ENCODE results near the gene PRRX2. TPM values are rescaled to one million over a fixed set of nuclear protein-coding genes. Genes with fewer than 3 reads are reported as not detected.

Gene PRRX2
- total and polyA plus RNA-seq, 12 donors: 0.21 to 3.0 (median 0.45) TPM

GRCh38 chr9:129765764-129766317, 100.4 kb downstream of the PRRX2 start:
- DNase-seq (no peak), ATAC-seq (no peak)
- intact Hi-C loops (cut with DNase I): no loop called here
- no peak for TF ChIP-seq CTCF (IDR thresholded peaks at IDR 0.05)
- Histone ChIP-seq H3K36me3 (no peaks in the 10 kb centered on the region), H3K4me1 (peaks cover 0 to 23% (median 6%) of the 10 kb centered on the region in 9 donors), H3K27ac (no peak overlapping the region), H3K9me3 (no peaks in the 10 kb centered on the region), H3K4me3 (no peak overlapping the region), H3K27me3 (peaks cover 0 to 3% (median 0%) of the 10 kb centered on the region in 7 donors)
- WGBS, 2 donors: 93 to 94% methylated on average over 4 of the region's 4 CpGs

- H3K27me3 ChIP-seq: no peaks in the 10 kb centered on the region
- H3K4me1 ChIP-seq: peaks cover 0 to 10% (median 0%) of the 10 kb centered on the region in 9 donors
- WGBS, 2 donors: 92 to 97% methylated on average over 6 of the region's 6 CpGs
- no peaks in the 10 kb centered on the region for H3K9me3 ChIP-seq
- DNase-seq (no peak), ATAC-seq (no peak)
- no peak overlapping the region for H3K4me3 ChIP-seq
- TF ChIP-seq CTCF (IDR thresholded peaks at IDR 0.05): no peak
- no peaks in the 10 kb centered on the region for H3K36me3 ChIP-seq
- no peak overlapping the region for H3K27ac ChIP-seq
- intact Hi-C loops (cut with DNase I): no loop called here
Measured at GRCh38 chr9:129768486-129768885, 103.0 kb downstream of the PRRX2 start.

GRCh38 chr9:129769669-129770068, 104.2 kb downstream of the PRRX2 start:
- H3K27me3 ChIP-seq: no peaks in the 10 kb centered on the region
- H3K4me1 ChIP-seq: peaks cover 0 to 15% (median 0%) of the 10 kb centered on the region in 9 donors
- no peak for TF ChIP-seq CTCF (IDR thresholded peaks at IDR 0.05)
- no peaks in the 10 kb centered on the region for H3K36me3 ChIP-seq
- intact Hi-C loops (cut with DNase I): loop anchor here in 1 of 10 donors (10.0 kb wide), 1 partner anchor 635 kb away; no protein-coding TSS in a partner anchor
- ATAC-seq (no peak), DNase-seq (no peak)
- 84 to 85% methylated on average over 5 of the region's 5 CpGs for WGBS, 2 donors
- H3K27ac ChIP-seq: no peak overlapping the region
- no peaks in the 10 kb centered on the region for H3K9me3 ChIP-seq
- H3K4me3 ChIP-seq: no peak overlapping the region

DNA sequence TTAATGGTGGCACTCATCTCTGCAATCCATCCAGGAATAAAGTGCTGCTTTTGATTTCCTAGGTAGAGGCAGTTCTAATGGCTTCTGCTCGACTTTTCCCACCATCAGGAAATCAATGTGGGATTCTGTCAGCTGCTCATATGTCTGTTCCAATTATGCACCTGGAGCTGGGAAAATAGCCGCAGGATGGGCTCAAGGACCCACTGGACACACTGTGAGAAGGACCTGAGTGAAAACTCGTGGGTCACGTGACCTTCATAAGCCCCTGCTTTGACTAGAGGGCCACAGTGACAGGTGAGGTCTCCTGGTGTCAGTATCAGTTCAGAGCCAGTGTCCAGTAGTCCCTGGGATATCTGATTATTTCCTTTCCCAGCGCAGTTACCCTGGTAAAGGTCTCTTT, 105.3 kb downstream of the PRRX2 start:
- DNase-seq (no peak), ATAC-seq (no peak)
- H3K36me3 ChIP-seq: no peaks in the 10 kb centered on the region
- no peak overlapping the region for H3K27ac ChIP-seq
- 78 to 79% methylated on average over 5 of the region's 5 CpGs for WGBS, 2 donors
- H3K4me3 ChIP-seq: no peak overlapping the region
- intact Hi-C loops (cut with DNase I): loop anchor here in 1 of 10 donors (10.0 kb wide), 1 partner anchor 636 kb away; no protein-coding TSS in a partner anchor
- TF ChIP-seq CTCF (IDR thresholded peaks at IDR 0.05): no peak
- peaks cover 0 to 26% (median 0%) of the 10 kb centered on the region in 9 donors for H3K4me1 ChIP-seq
- H3K9me3 ChIP-seq: no peaks in the 10 kb centered on the region
- no peaks in the 10 kb centered on the region for H3K27me3 ChIP-seq

Other genes starting within 250 kb of the PRRX2 start
- not detected for gene C9orf50, start 44.5 kb upstream of the PRRX2 start, total RNA-seq
- not detected for gene C9orf50, start 44.5 kb upstream of the PRRX2 start, polyA plus RNA-seq
- gene NTMT1, start 39.5 kb upstream of the PRRX2 start, total RNA-seq: 10 to 100 TPM; 54.0 to 84.2 (median 61.9) TPM
- 100 to 1,000 TPM in 1 of 2 donors, 10 to 100 TPM in 1; 60.9 to 123 TPM for gene NTMT1, start 39.5 kb upstream of the PRRX2 start, polyA plus RNA-seq
- gene ASB6, start 23.5 kb upstream of the PRRX2 start, total RNA-seq: 10 to 100 TPM in 2 of 10 donors, 1 to 10 TPM in 8; 6.2 to 11.8 (median 9.0) TPM
- gene ASB6, start 23.5 kb upstream of the PRRX2 start, polyA plus RNA-seq: 10 to 100 TPM in 1 of 2 donors, 1 to 10 TPM in 1; 9.2 to 11.2 TPM
- 1 to 10 TPM in 5 of 10 donors, under 1 TPM in 5; 0.15 to 3.6 (median 1.1) TPM for gene PTGES, start 87.4 kb downstream of the PRRX2 start, total RNA-seq
- 1 to 10 TPM; 2.6 to 5.7 TPM for gene PTGES, start 87.4 kb downstream of the PRRX2 start, polyA plus RNA-seq
- gene TOR1B, start 137.5 kb downstream of the PRRX2 start, total RNA-seq: 10 to 100 TPM in 7 of 10 donors, 1 to 10 TPM in 3; 6.9 to 13.8 (median 11.0) TPM
- 10 to 100 TPM in 1 of 2 donors, 1 to 10 TPM in 1; 6.4 to 11.3 TPM for gene TOR1B, start 137.5 kb downstream of the PRRX2 start, polyA plus RNA-seq
- 10 to 100 TPM; 11.1 to 16.8 (median 13.3) TPM for gene TOR1A, start 158.5 kb downstream of the PRRX2 start, total RNA-seq
- gene TOR1A, start 158.5 kb downstream of the PRRX2 start, polyA plus RNA-seq: 10 to 100 TPM; 10.9 to 19.8 TPM
- 10 to 100 TPM; 25.7 to 34.6 (median 30.5) TPM for gene C9orf78, start 169.6 kb downstream of the PRRX2 start, total RNA-seq
- 10 to 100 TPM; 34.2 to 66.2 TPM for gene C9orf78, start 169.6 kb downstream of the PRRX2 start, polyA plus RNA-seq
- 10 to 100 TPM; 10.9 to 16.8 (median 12.5) TPM for gene USP20, start 169.8 kb downstream of the PRRX2 start, total RNA-seq
- 10 to 100 TPM; 11.0 to 14.7 TPM for gene USP20, start 169.8 kb downstream of the PRRX2 start, polyA plus RNA-seq